Uterus (tissue), 2 donors: ENCODE results near the gene SLC22A2.

ENCODE experiments used
- CTCF ChIP-seq, 4 experiments: fragments of 200-600 bp in 2 of 4; fragments of 450-650 bp in 2 of 4; sonication (generic) in 2 of 4; IDR thresholded peaks; one replicate each; pipeline ENCODE4 v1.5.1; 2016 to 2019; ENCODE audit warnings: antibody characterized with exemption in 4 of 4, mild to moderate bottlenecking in 2 of 4, moderate library complexity in 1 of 4
- POLR2A ChIP-seq, 2 donors: fragments of 450-650 bp; IDR thresholded peaks; one replicate each; pipeline ENCODE4 v1.6.1; 2016; ENCODE audit warnings: antibody characterized with exemption in 2 of 2, mild to moderate bottlenecking in 1 of 2, moderate library complexity in 1 of 2

GRCh38 chr6:160167604-160168399, 90.8 kb downstream of the SLC22A2 start:
- TF ChIP-seq CTCF (IDR thresholded peaks at IDR 0.05) (no peak), POLR2A (IDR thresholded peaks at IDR 0.05) (no peak)
